Right lobe of liver (tissue), 6 donors: ENCODE measurements around the gene SSTR5. TPM values are rescaled to one million over a fixed set of nuclear protein-coding genes. Genes with fewer than 3 reads are reported as not detected.

Experiments
- ATAC-seq, 4 donors: fragments of 200-7000 bp; cut with Tn5 transposase; one replicate each; pipeline ENCODE4 v1.9.1; 2020; ENCODE audit warnings: mild to moderate bottlenecking in 4 of 4, moderate library complexity in 4 of 4
- DNase-seq, 3 donors: peaks; one replicate each; pipeline ENCODE4 v3.0.0-alpha.2; 2020
- H3K27ac ChIP-seq, 3 donors: fragments of 200-600 bp; one replicate each; pipeline ENCODE4 v1.8.0; 2022
- H3K27me3 ChIP-seq, 2 donors: fragments of 200-600 bp; one replicate each; pipeline ENCODE4 v1.8.0; 2022
- H3K36me3 ChIP-seq, 4 donors: fragments of 200-600 bp; sonication (generic) in 1 of 4; one replicate each; pipeline versions ENCODE4 v1.5.1 to v1.8.0; 2017 to 2022; ENCODE audit warnings: control low read depth in 1 of 4
- H3K4me1 ChIP-seq, 4 donors: fragments of 200-600 bp; sonication (generic) in 1 of 4; one replicate each; pipeline versions ENCODE4 v1.5.1 to v1.8.0; 2017 to 2022; ENCODE audit warnings: control low read depth in 1 of 4
- H3K4me3 ChIP-seq, 3 donors: fragments of 200-600 bp; one replicate each; pipeline ENCODE4 v1.8.0; 2022
- H3K9me3 ChIP-seq, 4 donors: fragments of 200-600 bp; sonication (generic) in 1 of 4; one replicate each; pipeline versions ENCODE4 v1.5.1 to v1.8.0; 2017 to 2022; ENCODE audit warnings: control low read depth in 1 of 4
- CTCF ChIP-seq, 4 donors: fragments of 200-600 bp in 3 of 4; fragments of 450-650 bp in 1 of 4; IDR thresholded peaks; one replicate each; pipeline versions ENCODE4 v1.5.1 to v1.8.0; 2016 to 2022; ENCODE audit warnings: antibody characterized with exemption in 4 of 4, mild to moderate bottlenecking in 2 of 4
- POLR2A ChIP-seq: fragments of 450-650 bp; IDR thresholded peaks from one replicate; pipeline ENCODE4 v1.6.1; 2017; ENCODE audit warnings: antibody characterized with exemption, mild to moderate bottlenecking
- WGBS: methylation state at CpG from one replicate; pipeline ENCODE4 v1.1.6; 2018; ENCODE audit warnings: low coverage, low lambda C conversion rate; ENCODE audit not compliant: insufficient coverage; ENCODE audit errors: missing lambda C conversion rate; 5-methylcytosine and 5-hydroxymethylcytosine counted together
- intact Hi-C, 2 donors: fragments of 100-400 bp; cut with DNase I; formaldehyde crosslinking; loops; one replicate each; pipeline versions ENCODE4 v1.11.2 to v1.14.1; 2022
- total RNA-seq, 6 experiments: library from RNA; depleted of rRNA in 2 of 6; stranded (reverse); fragments of >200 nt in 2 of 6; fragmentation: NEBNext Ultra II Directional in 3 of 6; extraction: Animal tissue kit (Norgen Biotek cat#: 25700) in 3 of 6; gene quantifications; one replicate each; pipeline versions ENCODE4 v1.1.0 to v1.2.4, GENCODE V29; 2016 to 2023
- donor health status: DM: no; HTN: yes; CAD: no.
- donor health status: DM: no; HTN: no; CAD: no.
- donor health status: DM: no; HTN: no; CAD: no.
- donor health status: DM: no; HTN: yes; CAD: no.
- donor health status: DM: no; HTN: yes; CAD: no.

The SSTR5 gene
- total RNA-seq, 6 experiments from 2014 or later: not detected

- DNase-seq: no peak
- peaks cover 0 to 25% of the 10 kb centered on the region in 2 donors for H3K27me3 ChIP-seq
- intact Hi-C loops: no loop called here
- H3K27ac ChIP-seq: no peak overlapping the region
- WGBS: 41% methylated on average over 10 of the region's 24 CpGs
- ATAC-seq: no peak
- no peaks in the 10 kb centered on the region for H3K9me3 ChIP-seq
- H3K4me3 ChIP-seq: no peak overlapping the region
- no peaks in the 10 kb centered on the region for H3K36me3 ChIP-seq
- TF ChIP-seq CTCF (IDR thresholded peaks at IDR 0.05) (no peak), POLR2A (no peak)
- no peaks in the 10 kb centered on the region for H3K4me1 ChIP-seq
Measured at GRCh38 chr16:1066584-1067172, 5.9 kb upstream of the SSTR5 start.

GRCh38 chr16:1067629-1068028 is 4.9 kb upstream of the SSTR5 start:
- peaks cover 0 to 35% of the 10 kb centered on the region in 2 donors for H3K27me3 ChIP-seq
- intact Hi-C loops: no loop called here
- WGBS: 47% methylated on average over 10 of the region's 15 CpGs
- TF ChIP-seq POLR2A (no peak), CTCF (IDR thresholded peaks at IDR 0.05) (no peak)
- H3K4me1 ChIP-seq: no peaks in the 10 kb centered on the region
- H3K27ac ChIP-seq: no peak overlapping the region
- H3K4me3 ChIP-seq: no peak overlapping the region
- H3K36me3 ChIP-seq: no peaks in the 10 kb centered on the region
- no peak for ATAC-seq
- no peaks in the 10 kb centered on the region for H3K9me3 ChIP-seq
- DNase-seq: no peak

GRCh38 chr16:1068451-1068850 is 4.1 kb upstream of the SSTR5 start:
- WGBS: 60% methylated on average over 2 of the region's 18 CpGs
- Histone ChIP-seq H3K27ac (no peak overlapping the region), H3K9me3 (no peaks in the 10 kb centered on the region), H3K4me1 (no peaks in the 10 kb centered on the region), H3K4me3 (no peak overlapping the region), H3K27me3 (peaks cover 0 to 41% of the 10 kb centered on the region in 2 donors), H3K36me3 (no peaks in the 10 kb centered on the region)
- ATAC-seq: no peak
- DNase-seq: no peak
- no peak for TF ChIP-seq POLR2A
- TF ChIP-seq CTCF (IDR thresholded peaks at IDR 0.05): no peak
- intact Hi-C loops: no loop called here

- Histone ChIP-seq H3K36me3 (no peaks in the 10 kb centered on the region), H3K27ac (no peak overlapping the region), H3K27me3 (peaks cover 0 to 41% of the 10 kb centered on the region in 2 donors), H3K4me1 (no peaks in the 10 kb centered on the region), H3K9me3 (no peaks in the 10 kb centered on the region), H3K4me3 (no peak overlapping the region)
- WGBS: no CpG with 5 or more reads among the region's 7 CpGs
- intact Hi-C loops: no loop called here
- ATAC-seq (no peak), DNase-seq (no peak)
- no peak for TF ChIP-seq CTCF (IDR thresholded peaks at IDR 0.05)
- no peak for TF ChIP-seq POLR2A
Measured at GRCh38 chr16:1069154-1069553, 3.4 kb upstream of the SSTR5 start.
